Suppressor macrophage (primary cell): ENCODE measurements around the gene CASKIN2.
"Not testable (repeated sequence)": the region's sequence is repeated elsewhere in the genome, so short reads cannot be mapped to it uniquely, and the experiment has no call there.

Experiments
- DNase-seq, 4 experiments: peaks; one replicate each; pipeline ENCODE4 v3.0.0-alpha.2; 2020 to 2022

CASKIN2 gene

DNA sequence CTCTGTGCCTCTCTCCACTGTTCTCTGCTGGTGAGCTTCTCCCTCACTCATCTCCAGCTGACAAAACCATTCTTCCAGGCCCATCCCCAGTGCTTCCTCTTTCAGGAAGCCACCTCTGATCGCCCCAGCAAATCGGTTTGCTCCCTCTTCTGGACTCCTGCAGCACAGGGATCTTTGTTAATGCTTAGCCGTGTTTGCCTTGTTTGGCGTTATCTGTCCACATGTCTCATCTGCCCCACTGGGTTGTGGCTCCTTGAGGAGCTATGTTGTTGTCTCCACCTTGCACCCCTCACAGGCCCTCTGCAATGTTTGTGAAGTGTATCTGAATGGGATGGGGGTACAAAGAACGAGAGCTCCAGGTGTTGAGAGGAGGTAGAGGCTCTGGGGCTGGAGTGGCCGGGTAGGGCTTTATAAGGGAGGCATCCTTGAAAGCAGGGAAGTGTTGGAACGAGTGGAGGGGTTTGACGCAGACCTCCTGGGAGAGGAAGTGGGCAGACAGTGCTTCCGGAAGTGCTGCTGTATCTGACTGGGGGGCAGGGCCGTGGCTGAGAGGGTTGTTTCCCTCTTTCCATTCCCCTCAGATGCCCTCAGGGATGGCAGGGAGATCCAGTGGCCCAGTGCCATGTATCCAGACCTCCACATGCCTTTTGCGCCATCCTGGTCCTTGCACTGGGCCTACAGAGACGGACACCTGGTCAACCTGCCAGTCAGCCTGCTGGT, 27.8 kb downstream of the CASKIN2 start:
- DNase-seq: peak; percentile 76 to 88 (median 87)

DNA sequence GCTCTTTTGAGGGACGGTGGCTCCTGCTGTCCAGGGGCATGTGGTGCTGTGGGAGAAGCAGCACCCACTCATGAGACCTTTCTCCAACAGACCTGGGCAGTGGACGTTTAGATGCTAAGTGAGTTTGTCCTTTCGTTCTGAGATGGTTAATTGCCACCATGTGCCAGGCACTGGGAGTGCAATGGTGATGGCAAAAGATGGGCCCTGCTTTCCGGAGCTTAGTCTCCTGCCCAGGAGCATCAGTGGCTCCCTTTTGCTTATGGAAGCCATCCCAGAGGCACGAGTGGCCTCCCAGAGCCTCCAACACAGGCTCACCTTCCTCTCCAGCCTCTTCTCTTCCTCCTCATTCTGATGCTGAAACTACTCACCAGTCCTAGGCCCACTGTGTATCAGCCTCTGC, 28.4 kb downstream of the CASKIN2 start:
- DNase-seq: no peak

DNA sequence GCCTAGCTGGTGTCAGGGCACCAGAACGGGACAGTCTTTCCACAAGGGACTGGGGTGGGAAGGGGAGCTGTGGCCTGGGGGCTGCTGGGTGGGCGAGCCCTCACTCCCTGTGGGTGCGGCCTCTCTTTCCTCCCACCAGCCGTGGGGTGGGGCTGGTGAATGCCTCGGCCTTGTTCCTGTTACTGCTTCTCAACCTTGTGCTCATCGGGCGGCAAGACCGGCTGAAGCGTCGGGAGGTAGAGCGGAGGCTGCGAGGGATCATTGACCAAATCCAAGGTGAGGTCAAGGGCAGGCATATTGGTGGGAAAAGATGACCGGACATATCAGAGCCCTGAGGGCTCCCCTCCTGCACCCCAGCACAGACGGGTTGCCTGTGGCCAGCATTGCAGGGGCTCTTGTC, 29.2 kb downstream of the CASKIN2 start:
- no peak for DNase-seq

DNA sequence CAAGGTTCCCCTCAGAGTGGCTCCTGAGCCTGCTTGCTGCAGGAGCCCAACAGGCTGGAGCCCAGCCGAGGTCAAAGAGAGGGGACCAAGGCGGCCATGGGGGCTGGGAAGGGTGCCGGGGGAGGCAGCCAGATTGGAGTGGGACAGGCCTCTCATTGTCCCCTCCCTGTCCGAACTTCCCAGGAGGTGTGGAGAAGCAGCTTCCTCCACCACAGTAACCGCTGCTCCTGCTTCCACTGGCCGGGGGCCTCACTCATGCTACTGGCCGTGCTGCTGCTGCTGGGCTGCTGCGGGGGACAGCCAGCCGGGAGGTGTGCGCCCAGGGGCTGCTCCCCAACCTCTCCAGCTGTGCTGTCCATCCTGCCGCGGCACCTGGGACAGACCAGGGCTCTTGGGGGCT, 29.6 kb downstream of the CASKIN2 start:
- no peak for DNase-seq

DNA sequence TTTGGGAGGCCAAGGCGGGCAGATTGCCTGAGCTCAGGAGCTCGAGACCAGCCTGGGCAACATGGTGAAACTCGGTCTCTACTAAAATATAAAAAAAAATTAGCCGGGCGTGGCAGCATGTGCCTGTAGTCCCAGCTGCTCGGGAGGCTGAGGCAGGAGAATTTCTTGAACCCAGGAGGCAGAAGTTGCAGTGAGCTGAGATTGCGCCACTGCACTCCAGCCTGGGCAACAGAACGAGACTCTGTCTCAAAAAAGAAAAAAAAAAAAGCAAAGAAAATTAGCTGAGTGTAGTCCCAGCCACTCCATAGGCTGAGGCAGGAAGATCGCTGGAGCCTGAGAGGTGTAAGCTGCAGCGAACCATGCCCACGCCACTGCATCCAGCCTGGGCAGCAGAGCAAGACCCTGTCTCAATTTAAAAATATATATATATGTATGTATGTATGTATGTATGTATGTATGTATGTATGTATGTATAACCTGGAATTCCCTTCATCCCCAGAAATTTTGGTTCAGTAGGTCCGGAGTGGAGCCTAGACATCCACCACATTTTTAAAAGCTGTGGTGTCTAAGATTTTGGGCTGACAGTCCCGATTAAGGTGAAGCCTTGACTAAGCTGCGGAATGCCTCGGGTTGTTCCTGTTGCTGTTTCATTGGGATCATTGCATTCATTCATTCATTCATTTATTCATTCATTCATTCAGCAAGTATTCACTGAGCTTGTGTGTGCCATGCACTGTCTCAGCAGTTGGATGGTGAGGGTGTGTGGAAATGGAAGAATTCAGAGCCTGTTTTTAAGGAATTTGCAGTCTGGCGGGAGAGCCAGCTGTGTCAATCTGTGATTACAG, 33.0 kb downstream of the CASKIN2 start:
- DNase-seq: no peak

DNA sequence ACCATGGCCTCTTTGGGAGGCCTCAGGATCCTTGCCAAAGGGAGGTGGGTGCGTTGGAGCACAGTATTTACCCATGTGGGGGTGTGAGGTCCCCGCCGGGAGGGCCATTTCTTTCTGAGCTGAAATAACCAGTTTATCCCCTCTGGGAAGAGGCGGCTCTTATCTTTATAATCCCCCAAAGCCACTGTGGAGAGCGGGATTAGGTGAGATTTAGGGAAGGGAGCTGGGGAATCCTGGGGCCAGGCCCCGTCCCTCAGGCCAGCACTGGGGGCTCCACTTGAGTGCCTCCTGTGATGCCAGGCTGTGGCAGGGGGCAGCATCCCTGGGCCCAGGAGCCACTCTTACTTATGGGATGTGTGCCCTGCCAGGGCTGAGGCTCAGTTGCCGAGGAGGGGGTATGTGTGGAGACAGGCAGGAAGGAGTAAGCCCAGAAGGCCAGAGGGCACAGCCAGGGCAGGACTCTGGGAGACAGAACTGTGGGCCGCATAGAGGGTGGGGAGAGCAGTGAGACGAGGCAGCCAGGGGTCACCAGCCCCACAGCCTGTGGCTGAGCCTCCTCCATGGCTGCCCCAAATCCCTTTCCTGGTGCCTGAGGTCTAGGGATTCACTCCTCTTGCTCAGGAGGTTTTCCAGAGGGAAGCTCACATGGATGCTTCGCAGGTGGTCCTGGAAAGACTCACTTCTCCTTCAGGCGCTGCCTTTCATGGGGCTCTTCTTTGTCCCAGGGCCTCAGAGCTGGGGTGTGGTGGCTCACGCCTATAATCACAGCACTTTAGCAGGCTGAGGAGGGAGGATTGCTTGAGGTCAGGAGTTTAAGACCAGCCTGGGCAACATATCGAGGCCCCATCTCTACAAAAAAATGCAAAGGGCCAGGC, 33.9 kb downstream of the CASKIN2 start:
- DNase-seq: no peak

DNA sequence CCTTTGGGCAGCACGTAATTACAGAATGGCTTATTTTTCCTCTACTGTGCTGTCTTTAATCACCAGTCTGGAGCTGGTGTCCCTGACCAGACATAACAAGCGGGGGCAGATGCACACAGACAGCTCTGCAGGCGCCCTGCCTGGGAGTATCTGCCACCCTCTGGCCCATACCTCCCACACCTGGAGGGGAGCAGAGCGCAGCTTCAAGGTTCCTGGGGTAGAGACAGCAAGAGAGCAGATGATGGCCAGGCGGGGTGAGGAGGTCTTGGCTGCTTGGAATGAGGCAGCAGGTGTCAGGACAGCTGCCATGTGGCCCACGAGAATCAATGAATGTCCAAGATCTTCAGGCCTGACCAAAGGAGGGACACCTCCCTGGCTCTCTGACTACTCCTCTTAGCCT, 35.1 kb downstream of the CASKIN2 start:
- DNase-seq: no peak

DNA sequence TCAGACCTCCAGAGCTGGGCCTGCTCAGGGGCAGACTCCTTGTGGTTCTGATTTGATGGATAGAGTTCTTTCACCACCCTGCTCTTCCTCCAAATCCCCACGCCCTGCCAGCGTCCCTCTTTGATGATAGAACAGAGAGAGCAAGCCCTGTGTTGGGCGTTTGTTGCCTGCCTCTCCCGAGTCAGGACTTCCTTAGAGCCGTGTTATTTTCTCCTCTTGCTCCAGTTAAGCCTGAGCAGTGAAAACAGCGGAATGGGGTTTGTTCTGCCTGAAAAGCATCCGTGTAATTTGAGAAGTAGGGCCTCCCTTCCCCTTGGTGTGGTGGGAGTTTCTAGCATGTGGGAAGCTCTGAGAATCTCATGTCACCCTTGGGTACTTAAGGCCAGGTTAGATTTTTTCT, 36.8 kb downstream of the CASKIN2 start:
- DNase-seq: no peak

DNA sequence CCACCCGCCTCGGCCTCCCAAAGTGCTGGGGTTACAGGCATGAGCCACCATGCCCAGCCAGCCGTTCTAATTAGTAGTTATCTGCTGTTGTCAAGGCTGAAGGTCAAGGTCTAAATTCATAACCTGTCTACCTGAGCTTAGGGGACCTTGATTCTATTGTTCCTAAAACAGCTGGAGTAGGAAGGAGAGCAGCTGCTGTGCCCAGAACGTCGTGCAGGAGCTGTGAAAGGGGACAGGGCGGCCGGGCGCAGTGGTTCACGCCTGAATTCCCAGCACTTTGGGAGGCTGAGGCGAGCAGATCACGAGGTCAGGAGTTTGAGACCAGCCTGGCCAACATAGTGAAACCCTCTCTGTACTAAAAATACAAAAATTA, 37.9 kb downstream of the CASKIN2 start:
- not testable (repeated sequence) for DNase-seq

DNA sequence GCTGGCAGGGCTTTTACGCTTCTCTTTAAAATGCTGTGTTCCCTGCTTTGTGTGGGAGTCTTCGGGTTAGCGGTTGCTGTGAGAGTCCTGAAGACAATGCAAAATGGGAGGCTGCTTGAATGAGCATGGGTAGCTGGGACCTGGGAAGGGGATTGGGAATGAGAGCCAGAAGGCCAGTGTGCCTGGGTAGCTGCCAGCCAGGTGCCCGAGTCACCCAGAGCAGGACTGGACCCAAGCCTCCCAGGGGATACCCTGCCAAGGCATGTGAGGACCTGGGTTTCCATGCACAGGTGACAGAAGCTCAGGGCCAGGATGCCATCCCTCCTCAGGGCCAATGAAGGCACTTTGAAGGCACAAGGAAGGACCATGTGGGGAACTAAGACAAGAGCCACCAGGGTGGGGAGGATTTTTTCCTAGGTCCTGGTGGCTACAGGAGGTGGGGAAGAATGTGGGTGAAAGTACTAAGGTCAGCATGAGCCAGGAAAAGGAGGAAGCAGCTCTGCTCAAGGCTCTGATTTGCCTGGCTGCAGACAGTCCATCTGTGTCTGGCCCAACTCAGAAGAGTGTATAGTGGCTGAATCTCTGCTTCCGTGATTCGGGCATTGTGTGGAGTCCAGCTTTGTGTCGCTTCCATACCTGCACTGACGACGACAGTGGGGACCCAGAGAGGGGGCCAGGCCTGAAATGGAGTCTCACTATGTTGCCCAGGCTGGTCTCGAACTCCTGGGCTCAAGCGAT, 38.4 kb downstream of the CASKIN2 start:
- peak; percentile 36 to 68 (median 60) for DNase-seq

DNA sequence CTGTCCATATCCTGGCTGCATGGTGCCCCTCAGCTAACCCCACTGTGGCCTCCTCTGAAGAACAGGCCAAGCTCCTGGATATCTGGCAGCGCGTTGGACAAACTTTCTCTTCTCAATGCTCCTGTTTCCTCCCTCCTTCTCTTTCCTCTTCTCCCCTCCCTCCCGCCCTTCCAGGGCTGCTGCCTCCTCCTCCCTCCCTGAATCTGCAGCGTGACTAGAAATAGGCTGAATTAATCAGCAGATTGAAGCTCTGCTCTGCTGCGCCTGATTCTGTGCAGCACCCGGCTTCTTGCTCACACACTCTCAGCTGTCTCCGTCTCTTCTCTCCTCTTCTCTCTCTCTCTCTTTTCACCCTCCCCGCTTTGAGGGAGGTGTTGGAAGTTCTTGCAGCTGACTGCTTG, 39.1 kb downstream of the CASKIN2 start:
- DNase-seq: no peak

DNA sequence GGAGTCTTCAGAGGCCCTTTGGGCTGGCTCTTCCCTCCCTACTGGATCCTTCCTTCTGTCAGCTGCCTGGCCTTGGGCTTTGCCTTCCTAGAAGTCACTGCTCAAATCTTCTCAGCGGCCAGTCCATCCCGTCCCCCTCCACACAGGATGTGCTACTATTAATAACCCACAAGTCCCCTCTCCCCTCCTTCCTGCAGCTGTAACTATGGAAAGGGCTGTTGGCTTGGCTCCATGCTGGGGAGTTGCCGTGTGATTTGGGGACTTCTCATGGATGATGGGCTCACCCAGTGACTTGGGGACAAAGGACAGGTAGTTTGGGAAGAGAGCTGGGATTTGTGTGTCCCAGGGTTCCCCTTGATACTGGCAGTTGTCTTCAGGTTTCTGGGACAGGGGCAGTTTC, 39.5 kb downstream of the CASKIN2 start:
- no peak for DNase-seq

DNA sequence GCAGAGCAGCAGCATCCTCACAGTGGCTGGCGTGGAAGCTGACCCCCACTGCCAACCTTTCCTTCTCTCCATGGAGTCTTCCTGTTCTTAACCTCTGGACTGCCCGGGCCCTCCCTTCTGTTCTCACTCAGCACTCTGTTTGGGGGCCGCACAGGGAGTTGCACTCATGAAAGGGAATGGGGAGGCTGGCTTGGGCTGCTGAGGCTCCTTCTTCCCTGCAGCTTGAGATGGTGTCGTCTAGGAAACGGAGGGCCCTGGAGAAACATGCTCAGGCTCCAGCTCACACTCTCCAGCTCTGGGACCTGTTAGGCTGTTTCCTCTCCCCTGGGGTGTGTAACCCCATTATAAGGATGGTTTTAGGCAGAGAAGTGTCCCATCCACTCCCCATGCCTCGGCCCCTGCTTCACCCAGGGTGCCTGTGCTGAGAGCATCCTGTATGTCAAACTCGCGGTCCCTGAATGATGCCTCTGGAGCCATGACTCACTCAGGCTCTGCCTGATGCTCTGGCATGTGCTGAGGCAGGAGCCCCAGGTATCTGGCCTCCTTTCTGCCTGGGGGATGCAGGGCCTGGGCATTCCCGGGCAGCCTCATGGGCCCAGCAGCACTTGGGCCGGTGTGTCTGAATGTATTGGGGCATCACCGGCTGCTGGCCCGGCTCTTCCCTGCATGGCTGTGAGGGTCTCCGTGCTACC, 40.0 kb downstream of the CASKIN2 start:
- DNase-seq: no peak

DNA sequence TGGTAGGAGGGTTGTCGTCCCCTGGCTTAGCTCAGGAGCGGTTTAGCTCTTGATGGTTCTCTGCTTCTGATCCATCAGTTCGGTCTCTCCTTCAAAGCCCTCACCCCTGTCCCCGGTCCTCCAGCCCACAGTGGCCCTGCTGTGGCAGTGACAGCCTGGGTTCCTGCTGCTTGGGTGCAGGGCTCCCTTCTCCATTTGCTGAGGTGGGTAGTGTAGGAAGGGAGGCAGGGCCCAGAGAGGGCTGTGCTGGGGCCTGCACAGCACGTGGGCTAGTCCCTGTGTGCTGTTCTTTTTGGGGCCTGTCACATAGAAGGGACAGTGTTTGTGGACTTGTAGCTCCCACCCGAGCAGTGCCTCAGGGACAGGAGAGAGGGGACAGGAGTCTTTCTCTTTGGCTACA, 40.6 kb downstream of the CASKIN2 start:
- DNase-seq: no peak

DNA sequence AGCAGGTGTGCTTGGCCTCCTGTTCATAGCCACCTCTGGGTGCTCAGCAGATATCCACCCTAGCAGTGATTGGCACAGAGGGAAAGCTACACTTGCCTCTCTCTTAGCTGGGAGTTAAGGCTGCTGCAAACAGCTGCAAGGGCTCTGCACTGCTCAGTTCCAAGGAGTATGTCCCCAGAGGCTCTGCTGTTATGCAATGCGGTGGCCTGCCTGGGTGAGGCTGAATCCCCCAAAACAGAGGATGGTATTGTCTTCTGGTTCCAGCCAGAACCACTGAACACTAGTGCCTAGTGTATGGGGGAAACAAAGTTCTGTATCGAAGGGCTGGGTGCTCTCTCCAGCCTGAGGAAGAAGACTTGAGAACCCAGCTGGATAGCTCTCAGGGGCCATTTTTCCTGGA, 42.1 kb downstream of the CASKIN2 start:
- no peak for DNase-seq

DNA sequence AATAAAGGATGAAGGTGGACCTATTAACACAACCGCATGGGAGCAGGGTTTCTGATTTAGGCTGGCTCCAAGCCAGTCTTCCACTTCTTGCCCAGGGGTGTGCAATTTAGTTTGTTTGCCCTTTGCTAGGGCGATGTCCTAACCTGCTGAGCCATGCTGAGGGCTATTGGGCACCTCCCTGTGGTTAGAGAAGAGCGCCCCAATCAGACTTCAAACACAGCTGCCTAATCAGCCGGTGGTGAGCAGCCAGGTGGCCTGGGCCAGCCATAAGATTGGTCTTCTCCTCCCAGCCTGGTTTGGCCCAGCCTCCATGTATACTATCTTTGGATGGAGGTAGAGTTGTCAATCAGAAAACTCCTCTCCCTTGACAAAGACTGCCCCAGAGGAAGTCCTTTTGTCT, 43.2 kb downstream of the CASKIN2 start:
- DNase-seq: no peak

DNA sequence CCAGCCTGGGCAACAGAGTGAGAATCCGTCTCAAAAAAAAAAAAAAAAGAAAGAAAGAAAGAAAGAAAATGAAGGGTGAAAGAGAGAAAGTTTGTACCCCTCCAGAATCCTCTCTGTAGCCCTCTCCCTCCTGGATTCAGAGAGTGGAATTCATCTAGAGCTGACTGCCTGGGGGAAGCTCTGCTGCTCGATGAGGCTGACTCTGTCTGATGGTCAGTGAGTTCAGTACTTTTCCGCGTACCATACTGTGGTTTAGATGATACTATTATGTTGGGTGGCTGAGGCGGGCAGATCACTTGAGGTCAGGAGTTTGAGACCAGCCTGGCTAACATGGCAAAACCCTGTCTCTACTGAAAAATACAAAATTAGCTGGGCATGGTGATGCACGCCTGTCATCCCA, 44.1 kb downstream of the CASKIN2 start:
- DNase-seq: no peak

DNA sequence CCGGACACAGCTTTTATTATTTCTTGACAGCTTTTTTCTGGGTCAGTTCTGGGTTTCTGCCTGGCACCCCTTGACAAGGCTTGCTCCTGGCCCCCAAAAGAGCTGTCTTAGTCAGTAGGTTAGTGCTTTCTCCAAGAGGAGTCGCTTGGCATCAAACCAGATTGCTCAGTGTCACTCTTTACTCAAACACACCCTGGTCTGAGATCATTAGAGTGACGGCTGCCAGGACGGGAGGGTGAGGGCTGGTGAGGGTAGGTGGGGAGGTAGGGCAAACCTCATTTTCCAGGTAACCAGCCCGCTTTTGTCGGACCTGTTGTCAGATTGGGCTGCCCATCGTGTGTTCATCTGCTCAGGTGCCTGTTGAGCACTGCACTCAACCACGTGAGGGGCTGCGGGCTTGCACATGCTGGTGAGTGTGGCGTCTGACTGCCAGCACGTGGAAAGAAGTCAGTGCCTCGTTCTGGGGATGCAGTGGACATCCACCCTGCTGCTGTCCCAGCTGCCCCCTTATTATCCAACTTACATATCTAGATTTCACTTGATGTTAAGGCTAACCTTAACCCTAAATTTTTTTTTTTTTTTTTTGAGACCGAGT, 46.5 kb downstream of the CASKIN2 start:
- DNase-seq: no peak

DNA sequence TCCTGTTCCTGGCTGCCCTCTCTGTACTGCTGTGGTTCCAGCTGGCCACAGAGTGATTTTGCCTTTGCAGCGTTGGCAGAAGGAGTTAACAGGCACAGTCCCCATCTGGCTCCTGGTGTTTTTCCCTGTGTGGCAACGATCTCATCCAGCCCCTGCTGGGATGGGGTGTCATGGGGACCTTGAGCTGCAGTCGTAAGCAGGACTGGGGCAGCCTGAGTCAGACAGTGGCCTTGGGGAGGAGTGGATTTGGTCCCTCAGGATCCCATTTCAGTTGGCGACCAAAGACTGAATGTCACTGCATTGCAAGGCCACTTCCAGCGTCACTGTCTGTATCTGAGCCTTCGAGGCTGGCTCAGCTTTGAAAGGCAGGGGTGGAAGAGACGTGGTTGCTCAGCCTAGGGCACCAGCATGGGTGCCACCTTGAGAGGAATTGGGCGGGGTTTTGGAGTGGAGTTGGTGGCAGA, 47.0 kb downstream of the CASKIN2 start:
- DNase-seq: no peak

DNA sequence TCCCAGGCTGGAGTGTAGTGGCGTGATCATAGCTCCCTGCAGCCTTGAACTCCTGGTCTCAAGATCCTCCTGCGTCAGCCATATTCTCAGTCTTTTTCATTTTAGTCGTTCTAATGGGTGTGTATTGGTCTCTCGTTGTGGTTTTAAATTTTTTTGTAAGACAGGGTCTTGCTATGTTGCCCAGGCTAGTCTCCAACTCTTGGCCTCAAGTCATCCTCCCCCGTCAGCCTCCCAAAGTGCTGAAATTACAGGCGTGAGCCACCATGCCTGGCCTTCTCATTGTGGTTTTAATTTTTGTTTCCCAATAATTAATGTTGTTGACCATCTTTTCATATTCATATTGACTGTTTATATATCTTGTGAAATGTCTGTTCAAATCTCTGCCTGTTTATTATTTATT, 50.3 kb downstream of the CASKIN2 start:
- DNase-seq: no peak

DNA sequence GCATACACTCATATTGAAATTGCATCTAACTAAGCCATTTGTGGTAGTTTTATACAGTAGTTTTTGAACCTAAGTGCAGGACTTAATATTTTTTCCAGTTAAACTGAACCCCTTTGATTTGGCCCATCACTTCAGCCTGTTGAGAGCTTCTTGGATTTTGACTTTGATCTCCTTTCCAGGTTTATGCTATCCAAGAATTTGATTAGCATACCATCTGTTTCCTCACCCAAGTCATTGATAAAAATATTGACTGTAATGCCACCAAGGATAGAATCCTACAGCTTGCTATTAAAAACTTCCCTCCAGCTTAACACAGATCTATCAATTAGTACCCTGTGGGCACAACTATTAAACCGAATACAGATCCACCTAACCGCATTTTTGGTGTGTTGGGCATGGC, 51.7 kb downstream of the CASKIN2 start:
- no peak for DNase-seq
